Kidney epithelial cell (primary cell): ENCODE results near the gene RNF141. TPM values are rescaled to one million over a fixed set of nuclear protein-coding genes. Genes with fewer than 3 reads are reported as not detected.

Experiments used
- DNase-seq: peaks from one replicate; pipeline ENCODE4 v3.0.0-alpha.2; 2010; ENCODE audit warnings: low read depth
- H3K27me3 ChIP-seq: 2 replicates; pipeline ENCODE4 v1.6.0; 2011; ENCODE audit warnings: low read length; ENCODE audit not compliant: control insufficient read depth, insufficient read depth
- H3K36me3 ChIP-seq: 2 replicates; pipeline ENCODE4 v1.5.1; 2011; ENCODE audit warnings: low read length; ENCODE audit not compliant: control insufficient read depth, insufficient read depth
- H3K4me3 ChIP-seq: 2 replicates; pipeline ENCODE4 v1.5.1; 2011; ENCODE audit warnings: low read depth, mild to moderate bottlenecking, control low read depth, low read length
- total RNA-seq: library from RNA; depleted of rRNA; stranded (reverse); fragments of >200 nt; gene quantifications from 2 replicates; pipeline ENCODE4 v1.2.3, GENCODE V29; 2015
- TF ChIP-seq, protein P1 (sequence below): IDR thresholded peaks from 2 replicates; pipeline ENCODE4 v1.5.1; 2011; ENCODE audit warnings: mild to moderate bottlenecking, moderate library complexity, low read length, control low read depth, inconsistent platforms; ENCODE audit not compliant: insufficient read depth, poor library complexity, severe bottlenecking

RNF141 gene
- total RNA-seq, 1 donor from 2014 or later = 26.0 TPM

DNA sequence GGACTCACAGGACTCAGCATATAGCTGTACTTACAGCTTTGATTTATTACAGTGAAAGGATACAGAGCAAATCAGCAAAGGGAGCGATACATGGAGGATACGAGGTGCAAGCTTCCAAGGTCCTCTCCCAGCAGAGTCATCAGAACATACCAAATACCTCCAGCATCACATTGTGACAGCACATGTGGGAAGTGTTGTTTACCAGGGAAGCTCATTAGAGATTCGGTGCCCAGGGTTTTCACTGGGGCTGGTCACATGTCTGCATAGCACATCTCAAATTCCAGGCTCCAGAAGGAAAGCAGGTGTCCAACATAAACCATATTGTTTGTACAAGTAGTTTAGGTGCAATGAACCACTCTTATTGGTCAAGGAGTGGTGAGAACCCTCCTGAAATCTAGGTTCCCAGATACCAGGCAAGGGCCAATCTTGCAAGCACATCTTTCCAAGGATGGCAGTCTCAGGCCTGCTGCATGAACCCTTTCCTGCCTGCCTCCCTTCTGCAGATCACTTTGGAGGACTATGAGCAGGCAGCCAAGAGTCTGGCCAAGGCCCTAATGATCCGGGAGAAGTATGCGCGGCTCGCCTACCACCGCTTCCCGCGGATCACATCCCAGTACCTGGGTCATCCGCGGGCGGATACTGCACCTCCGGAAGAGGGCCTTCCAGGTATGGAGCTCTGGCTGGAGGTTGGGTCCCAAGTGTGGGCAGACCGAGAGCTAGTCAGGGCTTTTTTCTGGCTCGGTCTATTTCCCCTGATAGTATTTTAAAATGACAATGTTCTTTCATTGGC is 59.2 kb downstream of the RNF141 start:
- Histone ChIP-seq H3K27me3 (no peaks in the 10 kb centered on the region), H3K4me3 (no peak overlapping the region), H3K36me3 (no peaks in the 10 kb centered on the region)
- no peak for DNase-seq
- TF ChIP-seq, protein P1, sequence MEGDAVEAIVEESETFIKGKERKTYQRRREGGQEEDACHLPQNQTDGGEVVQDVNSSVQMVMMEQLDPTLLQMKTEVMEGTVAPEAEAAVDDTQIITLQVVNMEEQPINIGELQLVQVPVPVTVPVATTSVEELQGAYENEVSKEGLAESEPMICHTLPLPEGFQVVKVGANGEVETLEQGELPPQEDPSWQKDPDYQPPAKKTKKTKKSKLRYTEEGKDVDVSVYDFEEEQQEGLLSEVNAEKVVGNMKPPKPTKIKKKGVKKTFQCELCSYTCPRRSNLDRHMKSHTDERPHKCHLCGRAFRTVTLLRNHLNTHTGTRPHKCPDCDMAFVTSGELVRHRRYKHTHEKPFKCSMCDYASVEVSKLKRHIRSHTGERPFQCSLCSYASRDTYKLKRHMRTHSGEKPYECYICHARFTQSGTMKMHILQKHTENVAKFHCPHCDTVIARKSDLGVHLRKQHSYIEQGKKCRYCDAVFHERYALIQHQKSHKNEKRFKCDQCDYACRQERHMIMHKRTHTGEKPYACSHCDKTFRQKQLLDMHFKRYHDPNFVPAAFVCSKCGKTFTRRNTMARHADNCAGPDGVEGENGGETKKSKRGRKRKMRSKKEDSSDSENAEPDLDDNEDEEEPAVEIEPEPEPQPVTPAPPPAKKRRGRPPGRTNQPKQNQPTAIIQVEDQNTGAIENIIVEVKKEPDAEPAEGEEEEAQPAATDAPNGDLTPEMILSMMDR = no peak

DNA sequence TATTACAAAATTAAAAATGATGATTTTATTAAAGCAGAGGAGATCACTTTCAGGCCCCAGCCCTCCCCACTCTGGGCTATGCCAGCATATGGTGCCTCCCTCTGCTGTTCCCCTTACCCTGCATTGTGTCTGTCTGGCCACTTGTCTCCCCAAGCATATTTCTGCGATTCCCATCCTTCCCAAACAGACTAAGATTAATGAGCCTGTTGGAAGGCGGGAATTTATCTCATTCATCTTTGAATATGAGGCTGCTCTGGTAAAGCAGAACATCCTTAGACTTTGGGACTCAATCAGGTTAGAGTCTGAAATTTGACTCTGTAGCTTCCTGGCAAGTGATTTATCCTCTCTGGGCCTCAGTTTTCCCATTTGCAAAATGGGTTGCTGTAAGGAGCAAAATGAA is 60.2 kb downstream of the RNF141 start:
- TF ChIP-seq, protein P1 = no peak
- Histone ChIP-seq H3K36me3 (no peaks in the 10 kb centered on the region), H3K4me3 (no peak overlapping the region), H3K27me3 (no peaks in the 10 kb centered on the region)
- no peak for DNase-seq

DNA sequence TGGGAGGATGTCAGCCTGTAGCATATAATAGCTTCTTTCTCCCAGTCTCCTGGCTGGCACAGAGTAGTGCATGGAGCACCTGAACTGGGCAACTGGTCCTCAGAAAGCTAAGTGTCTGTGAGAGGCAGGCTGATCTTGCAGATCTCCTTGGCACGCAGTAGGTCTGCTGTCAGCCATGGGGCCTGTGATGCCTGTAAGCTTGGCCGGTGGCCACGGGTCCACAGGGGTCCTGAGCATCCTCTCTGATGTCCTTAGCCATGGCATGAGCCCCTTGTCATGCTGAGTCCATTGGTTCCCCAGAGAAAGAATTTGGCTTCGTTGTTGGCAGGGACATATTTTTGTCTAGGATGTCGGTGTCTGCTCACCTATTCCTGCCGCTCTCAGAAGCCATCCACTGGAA is 61.0 kb downstream of the RNF141 start:
- Histone ChIP-seq H3K4me3 (no peak overlapping the region), H3K36me3 (no peaks in the 10 kb centered on the region), H3K27me3 (no peaks in the 10 kb centered on the region)
- no peak for DNase-seq
- TF ChIP-seq, protein P1 = no peak

DNA sequence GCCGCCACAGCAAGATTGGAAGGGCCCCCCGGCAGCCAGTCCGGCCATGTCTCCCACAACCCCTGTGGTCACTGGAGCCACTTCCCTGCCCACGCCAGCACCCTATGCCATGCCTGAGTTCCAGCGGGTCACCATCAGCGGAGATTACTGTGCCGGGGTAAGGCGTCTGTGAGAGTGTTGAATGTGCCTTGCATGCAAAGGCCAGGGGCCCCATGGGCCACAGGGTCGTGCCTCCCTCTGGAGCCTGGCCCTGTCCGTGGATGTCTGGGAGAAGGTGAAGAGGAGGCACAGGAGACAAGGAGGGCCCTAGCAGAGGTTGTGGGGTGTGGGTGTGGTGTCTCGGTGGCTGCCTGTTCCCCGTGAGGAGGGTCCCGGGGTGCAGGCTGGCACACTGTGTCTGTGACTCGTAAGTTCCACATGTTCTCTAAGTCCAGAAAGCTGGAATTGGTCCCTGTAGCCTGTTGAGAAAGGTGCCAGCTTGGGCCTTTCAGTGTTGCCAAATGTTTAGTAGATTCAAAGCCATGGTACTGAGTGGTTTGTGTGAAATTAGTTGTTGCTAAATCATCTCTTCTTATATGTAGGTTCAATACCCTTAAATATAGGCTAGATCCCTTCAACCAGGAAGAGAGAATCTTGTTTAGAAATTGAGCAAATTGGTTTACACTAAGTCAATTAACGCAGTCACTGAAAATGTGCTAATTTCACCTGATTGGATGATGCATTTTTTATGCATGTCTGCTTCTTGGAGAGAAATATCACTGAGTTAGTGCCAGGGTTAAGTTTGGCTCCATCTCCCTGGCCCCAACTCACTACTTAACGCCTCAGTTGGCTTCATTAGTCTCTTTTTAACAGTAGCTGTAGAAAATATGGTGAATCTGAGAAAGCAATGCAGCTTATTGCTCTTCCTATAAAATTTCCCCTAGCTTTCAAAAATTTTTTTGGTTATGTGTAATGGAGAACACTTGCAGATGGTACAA is 62.1 kb downstream of the RNF141 start:
- DNase-seq = no peak
- TF ChIP-seq, protein P1 = no peak
- H3K36me3 ChIP-seq = no peaks in the 10 kb centered on the region
- H3K27me3 ChIP-seq = no peaks in the 10 kb centered on the region
- no peak overlapping the region for H3K4me3 ChIP-seq

DNA sequence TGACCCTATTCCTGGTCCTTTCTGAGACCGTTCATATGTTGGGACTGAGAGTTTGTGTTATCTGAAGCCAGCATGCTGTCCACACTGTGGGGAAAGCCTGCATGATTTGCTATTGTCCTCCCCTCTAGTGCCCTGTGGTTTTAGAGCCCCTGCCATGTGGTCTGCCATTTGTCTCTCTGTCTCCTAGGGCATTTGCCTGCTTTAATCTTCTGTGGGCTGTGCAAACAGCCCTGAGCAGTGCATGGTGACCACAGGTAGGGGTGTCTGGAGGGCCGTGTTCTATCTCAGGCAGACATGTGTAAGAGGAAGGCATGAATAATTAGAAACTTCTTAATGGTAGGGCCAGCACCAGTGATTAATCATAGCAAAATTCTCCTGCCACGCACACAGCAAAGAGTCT is 62.9 kb downstream of the RNF141 start:
- H3K36me3 ChIP-seq = no peaks in the 10 kb centered on the region
- DNase-seq = no peak
- no peaks in the 10 kb centered on the region for H3K27me3 ChIP-seq
- no peak overlapping the region for H3K4me3 ChIP-seq
- TF ChIP-seq, protein P1 = no peak
